Endodermal cell (in vitro differentiated cells): ENCODE results near the gene RALGPS2. TPM values are rescaled to one million over a fixed set of nuclear protein-coding genes. Genes with fewer than 3 reads are reported as not detected.

ENCODE experiments used
- DNase-seq: peaks from one replicate; pipeline ENCODE4 v3.0.0-alpha.2; 2017
- H3K27ac ChIP-seq: 2 replicates; pipeline ENCODE4 v1.5.1; 2013; ENCODE audit warnings: mild to moderate bottlenecking, low read depth, low read length, moderate library complexity
- H3K27me3 ChIP-seq: 2 replicates; pipeline ENCODE4 v1.6.1; 2013; ENCODE audit warnings: mild to moderate bottlenecking, low read length, moderate library complexity; ENCODE audit not compliant: insufficient read depth, control insufficient read depth, poor library complexity, severe bottlenecking
- H3K36me3 ChIP-seq: 2 replicates; pipeline ENCODE4 v1.7.0; 2013; ENCODE audit warnings: mild to moderate bottlenecking, low read length, moderate library complexity; ENCODE audit not compliant: control insufficient read depth, insufficient read depth
- H3K4me1 ChIP-seq: one replicate; pipeline ENCODE4 v1.7.0; 2013; ENCODE audit warnings: low read length; ENCODE audit not compliant: control insufficient read depth, insufficient read depth
- H3K4me3 ChIP-seq: 2 replicates; pipeline ENCODE4 v1.5.1; 2013; ENCODE audit warnings: mild to moderate bottlenecking, low read length, moderate library complexity
- H3K9ac ChIP-seq: 2 replicates; pipeline ENCODE4 v1.6.1; 2013; ENCODE audit warnings: mild to moderate bottlenecking, low read length, moderate library complexity; ENCODE audit not compliant: poor library complexity, severe bottlenecking; ENCODE audit errors: extremely low read depth
- H3K9me3 ChIP-seq: 2 replicates; pipeline ENCODE4 v1.6.1; 2013; ENCODE audit warnings: mild to moderate bottlenecking, low read length, moderate library complexity; ENCODE audit not compliant: control insufficient read depth
- H3K27ac Mint-ChIP-seq: 2 replicates; pipeline ENCODE4 v1.8.0; 2020; ENCODE audit warnings: mixed read lengths
- H3K27me3 Mint-ChIP-seq: 2 replicates; pipeline ENCODE4 v1.8.0; 2021; ENCODE audit warnings: mild to moderate bottlenecking, mixed read lengths; ENCODE audit not compliant: insufficient read depth
- H3K36me3 Mint-ChIP-seq: 2 replicates; pipeline ENCODE4 v1.8.0; 2020; ENCODE audit warnings: low read depth, mixed read lengths
- H3K4me1 Mint-ChIP-seq: 2 replicates; pipeline ENCODE4 v1.8.0; 2020; ENCODE audit warnings: mixed read lengths
- H3K4me3 Mint-ChIP-seq: 2 replicates; pipeline ENCODE4 v1.8.0; 2020; ENCODE audit warnings: mild to moderate bottlenecking, moderate library complexity, mixed read lengths
- H3K9me3 Mint-ChIP-seq: 2 replicates; pipeline ENCODE4 v1.8.0; 2020; ENCODE audit warnings: mild to moderate bottlenecking, mixed read lengths
- CTCF ChIP-seq: fragments of 200-600 bp; sonication (generic); conservative IDR thresholded peaks from 2 replicates; pipeline ENCODE4 v1.5.0; 2021; ENCODE audit warnings: antibody characterized with exemption, mild to moderate bottlenecking
- WGBS, 2 experiments: methylation state at CpG; one replicate each; pipeline versions ENCODE4 v1.1.5 to v1.1.7; 2013; ENCODE audit warnings: missing lambda C conversion rate in 2 of 2, mixed read lengths in 1 of 2; ENCODE audit not compliant: insufficient coverage in 1 of 2, insufficient read length in 1 of 2; 5-methylcytosine and 5-hydroxymethylcytosine counted together
- total RNA-seq, 2 donors: library from RNA; stranded (reverse); fragmentation: NEBNext Ultra II Directional in 1 of 2; extraction: Animal tissue kit (Norgen Biotek cat#: 25700) in 1 of 2; gene quantifications; 2 replicates in 1 of 2; 3 replicates in 1 of 2; pipeline ENCODE4 v1.2.1, GENCODE V29; 2021

The RALGPS2 gene
- total RNA-seq, 2 donors from 2014 or later: 56.6 to 73.1 TPM

GRCh38 chr1:178821134-178821866 lies 96.3 kb downstream of the RALGPS2 start:
- Histone ChIP-seq H3K36me3 (peaks cover 39% of the 10 kb centered on the region), H3K9ac (no peak overlapping the region), H3K4me3 (no peak overlapping the region), H3K4me1 (no peaks in the 10 kb centered on the region), H3K27me3 (no peaks in the 10 kb centered on the region), H3K9me3 (peaks cover 2% of the 10 kb centered on the region), H3K27ac (no peak overlapping the region)
- no peaks in the 10 kb centered on the region for H3K27me3 Mint-ChIP-seq
- no peak for DNase-seq
- H3K9me3 Mint-ChIP-seq: peaks cover under 1% of the 10 kb centered on the region
- TF ChIP-seq CTCF: no peak
- 100% methylated on average over 1 of the region's 1 CpG; no CpG with 5 or more reads in 1 of the 2 experiments for WGBS, 2 experiments
- H3K36me3 Mint-ChIP-seq: peaks cover 36% of the 10 kb centered on the region
- no peak overlapping the region for H3K4me3 Mint-ChIP-seq
- H3K4me1 Mint-ChIP-seq: peaks cover 5% of the 10 kb centered on the region
- H3K27ac Mint-ChIP-seq: no peak overlapping the region

- no peak overlapping the region for H3K9ac ChIP-seq
- H3K36me3 Mint-ChIP-seq: peaks cover 61% of the 10 kb centered on the region
- H3K9me3 ChIP-seq: peaks cover 32% of the 10 kb centered on the region
- no peak overlapping the region for H3K4me3 ChIP-seq
- H3K27me3 Mint-ChIP-seq: no peaks in the 10 kb centered on the region
- peaks cover 60% of the 10 kb centered on the region for H3K36me3 ChIP-seq
- H3K4me1 ChIP-seq: no peaks in the 10 kb centered on the region
- TF ChIP-seq CTCF: no peak
- WGBS, 2 experiments: 92 to 100% methylated on average over 2 of the region's 2 CpGs
- no peak overlapping the region for H3K27ac ChIP-seq
- H3K27ac Mint-ChIP-seq: no peak overlapping the region
- no peak overlapping the region for H3K4me3 Mint-ChIP-seq
- H3K27me3 ChIP-seq: no peaks in the 10 kb centered on the region
- H3K9me3 Mint-ChIP-seq: peaks cover 28% of the 10 kb centered on the region
- no peak for DNase-seq
- peaks cover under 1% of the 10 kb centered on the region for H3K4me1 Mint-ChIP-seq
These were observed 100.1 kb downstream of the RALGPS2 start for GRCh38 chr1:178825167-178825566.

GRCh38 chr1:178844436-178844835 lies 119.4 kb downstream of the RALGPS2 start:
- Mint-ChIP-seq H3K27me3 (no peaks in the 10 kb centered on the region), H3K36me3 (peaks cover 10% of the 10 kb centered on the region), H3K4me3 (no peak overlapping the region), H3K9me3 (peaks cover 12% of the 10 kb centered on the region), H3K4me1 (peaks cover 2% of the 10 kb centered on the region), H3K27ac (no peak overlapping the region)
- DNase-seq: no peak
- Histone ChIP-seq H3K9me3 (no peaks in the 10 kb centered on the region), H3K9ac (no peak overlapping the region), H3K36me3 (peaks cover 24% of the 10 kb centered on the region), H3K4me1 (no peaks in the 10 kb centered on the region), H3K27me3 (no peaks in the 10 kb centered on the region), H3K27ac (no peak overlapping the region), H3K4me3 (no peak overlapping the region)
- TF ChIP-seq CTCF: no peak
- WGBS, 2 experiments: 94 to 100% methylated on average over 2 of the region's 3 CpGs
